Breast epithelium (tissue), 3 donors: ENCODE data around the gene HES5.

ENCODE experiments used
- POLR2A ChIP-seq: fragments of 450-650 bp; IDR thresholded peaks from one replicate; pipeline ENCODE4 v1.6.1; 2016; ENCODE audit warnings: antibody characterized with exemption, mild to moderate bottlenecking, moderate library complexity
- POLR2AphosphoS5 ChIP-seq, 3 donors: sonication (generic); formaldehyde crosslinking; IDR thresholded peaks; one replicate each; pipeline ENCODE4 v1.6.1; 2017; ENCODE audit warnings: antibody characterized with exemption in 3 of 3
- TF ChIP-seq, protein P1 (sequence below), 3 donors: fragments of 450-650 bp; IDR thresholded peaks; one replicate each; pipeline ENCODE4 v1.5.1; 2016 to 2017; ENCODE audit warnings: antibody characterized with exemption in 3 of 3, mild to moderate bottlenecking in 3 of 3, moderate library complexity in 3 of 3

DNA sequence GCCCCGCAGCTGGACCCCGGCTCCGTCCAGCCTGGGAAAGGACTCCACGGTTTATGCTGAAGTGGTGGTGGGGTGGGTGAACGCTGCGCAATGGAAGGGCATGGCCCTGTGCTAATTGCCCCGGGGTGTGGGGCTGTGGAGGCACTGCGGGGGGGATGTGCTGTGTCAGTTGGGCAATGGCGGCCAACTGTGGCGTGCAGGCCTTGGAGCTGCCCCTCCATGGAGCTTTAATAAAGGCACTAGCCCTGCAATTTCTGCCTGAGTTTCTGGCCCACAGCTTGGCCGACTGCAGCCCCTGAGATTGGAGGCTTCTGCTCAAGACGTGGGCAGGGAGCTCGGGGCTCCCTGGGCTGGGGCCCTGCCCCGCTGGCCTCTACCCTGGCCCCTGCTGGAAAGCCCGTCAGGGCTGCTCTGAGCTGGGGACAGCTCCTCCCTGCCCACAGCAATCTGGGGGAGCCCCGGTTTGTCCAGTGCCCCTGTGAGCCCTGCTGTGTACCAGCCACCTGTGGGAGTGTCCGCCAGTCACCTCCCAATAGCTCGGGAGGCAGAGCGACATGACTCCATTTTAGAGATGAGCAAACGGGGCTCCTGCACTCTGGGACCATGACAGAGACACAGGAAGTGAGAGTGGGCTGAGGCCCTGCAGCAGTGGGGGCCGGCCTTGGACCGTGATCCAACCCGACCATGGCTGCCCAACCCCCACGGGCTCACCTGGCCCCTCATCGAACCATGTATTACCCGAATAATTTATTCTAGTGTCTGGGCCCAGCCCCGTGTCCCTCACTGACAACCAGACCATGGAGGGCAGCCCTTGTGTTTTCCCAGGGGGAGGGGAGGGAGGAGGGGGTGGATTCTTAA is 17.4 kb upstream of the HES5 start:
- TF ChIP-seq, protein P1, sequence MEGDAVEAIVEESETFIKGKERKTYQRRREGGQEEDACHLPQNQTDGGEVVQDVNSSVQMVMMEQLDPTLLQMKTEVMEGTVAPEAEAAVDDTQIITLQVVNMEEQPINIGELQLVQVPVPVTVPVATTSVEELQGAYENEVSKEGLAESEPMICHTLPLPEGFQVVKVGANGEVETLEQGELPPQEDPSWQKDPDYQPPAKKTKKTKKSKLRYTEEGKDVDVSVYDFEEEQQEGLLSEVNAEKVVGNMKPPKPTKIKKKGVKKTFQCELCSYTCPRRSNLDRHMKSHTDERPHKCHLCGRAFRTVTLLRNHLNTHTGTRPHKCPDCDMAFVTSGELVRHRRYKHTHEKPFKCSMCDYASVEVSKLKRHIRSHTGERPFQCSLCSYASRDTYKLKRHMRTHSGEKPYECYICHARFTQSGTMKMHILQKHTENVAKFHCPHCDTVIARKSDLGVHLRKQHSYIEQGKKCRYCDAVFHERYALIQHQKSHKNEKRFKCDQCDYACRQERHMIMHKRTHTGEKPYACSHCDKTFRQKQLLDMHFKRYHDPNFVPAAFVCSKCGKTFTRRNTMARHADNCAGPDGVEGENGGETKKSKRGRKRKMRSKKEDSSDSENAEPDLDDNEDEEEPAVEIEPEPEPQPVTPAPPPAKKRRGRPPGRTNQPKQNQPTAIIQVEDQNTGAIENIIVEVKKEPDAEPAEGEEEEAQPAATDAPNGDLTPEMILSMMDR (IDR thresholded peaks at IDR 0.05): no peak
- no peak for TF ChIP-seq POLR2A
- TF ChIP-seq POLR2AphosphoS5 (IDR thresholded peaks at IDR 0.05): peak in 1 of 3 donors; percentile 10
